Kidney epithelial cell (primary cell): ENCODE results near the gene KIF17. TPM values are rescaled to one million over a fixed set of nuclear protein-coding genes. Genes with fewer than 3 reads are reported as not detected.

Experiments used
- DNase-seq: peaks from one replicate; pipeline ENCODE4 v3.0.0-alpha.2; 2010; ENCODE audit warnings: low read depth
- H3K27me3 ChIP-seq: 2 replicates; pipeline ENCODE4 v1.6.0; 2011; ENCODE audit warnings: low read length; ENCODE audit not compliant: control insufficient read depth, insufficient read depth
- H3K36me3 ChIP-seq: 2 replicates; pipeline ENCODE4 v1.5.1; 2011; ENCODE audit warnings: low read length; ENCODE audit not compliant: control insufficient read depth, insufficient read depth
- H3K4me3 ChIP-seq: 2 replicates; pipeline ENCODE4 v1.5.1; 2011; ENCODE audit warnings: low read depth, mild to moderate bottlenecking, control low read depth, low read length
- CTCF ChIP-seq: IDR thresholded peaks from 2 replicates; pipeline ENCODE4 v1.5.1; 2011; ENCODE audit warnings: mild to moderate bottlenecking, moderate library complexity, low read length, control low read depth, inconsistent platforms; ENCODE audit not compliant: insufficient read depth, poor library complexity, severe bottlenecking
- total RNA-seq: library from RNA; depleted of rRNA; stranded (reverse); fragments of >200 nt; gene quantifications from 2 replicates; pipeline ENCODE4 v1.2.3, GENCODE V29; 2015

KIF17 gene
- total RNA-seq, 1 donor from 2014 or later: 1.3 TPM

GRCh38 chr1:20691872-20692271, 25.9 kb downstream of the KIF17 start:
- Histone ChIP-seq H3K36me3 (no peaks in the 10 kb centered on the region), H3K4me3 (no peak overlapping the region), H3K27me3 (no peaks in the 10 kb centered on the region)
- no peak for TF ChIP-seq CTCF
- no peak for DNase-seq

- Histone ChIP-seq H3K4me3 (no peak overlapping the region), H3K36me3 (no peaks in the 10 kb centered on the region), H3K27me3 (no peaks in the 10 kb centered on the region)
- DNase-seq: no peak
- TF ChIP-seq CTCF: no peak
These were observed 28.2 kb downstream of the KIF17 start for GRCh38 chr1:20689645-20690056.

GRCh38 chr1:20686883-20687725, 30.7 kb downstream of the KIF17 start:
- DNase-seq: no peak
- no peaks in the 10 kb centered on the region for H3K36me3 ChIP-seq
- H3K4me3 ChIP-seq: no peak overlapping the region
- TF ChIP-seq CTCF: no peak
- H3K27me3 ChIP-seq: no peaks in the 10 kb centered on the region

GRCh38 chr1:20685741-20686140, 32.1 kb downstream of the KIF17 start:
- DNase-seq: no peak
- Histone ChIP-seq H3K27me3 (no peaks in the 10 kb centered on the region), H3K4me3 (no peak overlapping the region), H3K36me3 (no peaks in the 10 kb centered on the region)
- no peak for TF ChIP-seq CTCF

GRCh38 chr1:20685099-20685662, 32.6 kb downstream of the KIF17 start:
- DNase-seq: no peak
- TF ChIP-seq CTCF: no peak
- no peaks in the 10 kb centered on the region for H3K36me3 ChIP-seq
- no peaks in the 10 kb centered on the region for H3K27me3 ChIP-seq
- no peak overlapping the region for H3K4me3 ChIP-seq
